ENCODE data around the gene OR10A7. TPM values are rescaled to one million over a fixed set of nuclear protein-coding genes. Genes with fewer than 3 reads are reported as not detected.

The OR10A7 gene
- total RNA-seq, 1 donor from 2014 or later, result not detected

DNA sequence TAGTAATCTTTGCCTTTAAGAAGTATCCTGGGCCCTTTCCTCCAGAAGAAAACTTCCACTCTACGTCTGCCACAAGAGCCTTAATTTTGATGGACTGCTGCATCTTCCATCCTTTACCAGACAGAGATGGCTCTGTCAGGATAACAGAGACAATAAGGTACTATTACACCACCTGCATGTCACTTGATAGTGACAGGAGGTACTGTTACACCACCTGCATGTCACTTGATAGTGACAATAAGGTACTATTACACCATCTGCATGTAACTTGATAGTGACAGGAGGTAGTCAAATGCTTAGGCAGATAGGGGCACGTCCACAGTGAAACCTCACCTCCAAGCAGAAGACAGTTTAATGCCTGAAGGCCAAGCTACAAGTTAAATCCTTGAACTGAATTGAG, 37.5 kb downstream of the OR10A7 start:
- H3K36me3 Mint-ChIP-seq (ENCODE audit: low read depth), result no peaks in the 10 kb centered on the region

More for the DNA sequence above, 37.5 kb downstream of the OR10A7 start:
- H3K27me3 Mint-ChIP-seq, result peaks cover 2% of the 10 kb centered on the region
- no peak for DNase-seq
- no peaks in the 10 kb centered on the region for H3K9me3 Mint-ChIP-seq
- no peak overlapping the region for H3K4me3 Mint-ChIP-seq
- intact Hi-C loops (cut with micrococcal nuclease), result no loop called here
- no peaks in the 10 kb centered on the region for H3K4me1 Mint-ChIP-seq
- no peak overlapping the region for H3K27ac Mint-ChIP-seq

Other genes with a start within 250 kb of the OR10A7 start
- gene TESPA1, start 236.3 kb upstream of the OR10A7 start, total RNA-seq, result 164 and 168 TPM in 2 replicates
- not detected in 2 replicates for gene NEUROD4, start 201.1 kb upstream of the OR10A7 start, total RNA-seq
- not detected in 2 replicates for gene OR9K2, start 94.6 kb upstream of the OR10A7 start, total RNA-seq
- not detected in 2 replicates for gene OR6C74, start 23.6 kb downstream of the OR10A7 start, total RNA-seq
- not detected in 2 replicates for gene OR6C6, start 75.5 kb downstream of the OR10A7 start, total RNA-seq
- gene OR6C1, start 93.3 kb downstream of the OR10A7 start, total RNA-seq, result not detected in 2 replicates
- gene OR6C3, start 109.7 kb downstream of the OR10A7 start, total RNA-seq, result not detected in 2 replicates
- gene OR6C75, start 141.9 kb downstream of the OR10A7 start, total RNA-seq, result not detected in 2 replicates
- not detected in 2 replicates for gene OR6C65, start 179.5 kb downstream of the OR10A7 start, total RNA-seq
- not detected in 2 replicates for gene OR6C76, start 205.2 kb downstream of the OR10A7 start, total RNA-seq
- gene OR6C2, start 223.1 kb downstream of the OR10A7 start, total RNA-seq, result not detected in 2 replicates
- gene OR6C70, start 249.1 kb downstream of the OR10A7 start, total RNA-seq, result not detected in 2 replicates

All from activated CD4-positive, alpha-beta T cell treated with anti-CD3 and anti-CD28 coated beads, Interleukin-2, amount 10 ng/mL, durations not matched to agents 24 days and 14 days (primary cell).